ENCODE results near the gene TEKT1. TPM values are rescaled to one million over a fixed set of nuclear protein-coding genes. Genes with fewer than 3 reads are reported as not detected.

Gene TEKT1
- total RNA-seq, 1 donor from 2014 or later: 9.7 TPM

DNA sequence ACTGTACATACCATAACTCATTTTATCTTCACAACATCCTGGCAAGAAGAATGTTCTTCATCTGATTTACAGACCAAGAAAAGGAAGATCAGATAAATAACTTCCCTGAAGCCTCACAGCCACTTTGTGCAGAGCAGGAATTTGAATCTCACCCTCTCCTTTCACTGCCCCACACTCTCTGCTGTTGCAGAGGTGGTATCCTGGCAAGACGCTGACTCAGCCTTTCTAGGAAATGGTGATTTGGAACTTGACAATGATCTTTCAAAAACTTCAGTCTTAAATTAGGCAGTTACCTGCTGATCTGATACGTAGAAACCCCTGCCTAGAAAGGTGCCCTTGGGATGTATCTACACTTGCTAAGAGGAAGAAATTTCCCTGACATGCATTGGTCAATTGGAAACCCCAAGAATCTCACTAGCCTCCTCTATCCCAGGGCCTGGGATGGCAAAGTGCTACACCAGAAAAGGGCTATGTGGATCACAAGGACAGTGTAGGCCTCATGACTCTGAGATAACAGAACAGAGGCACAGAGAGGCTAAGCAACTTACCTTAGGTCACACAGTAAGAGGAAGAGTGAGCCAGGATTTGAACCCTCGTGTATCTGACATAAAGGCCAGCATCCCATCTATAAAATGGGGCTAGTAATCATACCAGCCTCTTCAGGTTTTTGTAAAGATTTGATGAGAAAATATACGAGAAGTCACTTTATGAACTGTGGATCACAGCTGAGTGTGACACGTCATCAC is 37.6 kb downstream of the TEKT1 start:
- ATAC-seq: no peak
- Histone ChIP-seq H3K4me1 (no peaks in the 10 kb centered on the region), H3K27ac (no peak overlapping the region), H3K36me3 (no peaks in the 10 kb centered on the region), H3K9me3 (no peaks in the 10 kb centered on the region), H3K4me3 (no peak overlapping the region), H3K27me3 (ENCODE audit: low read depth) (peaks cover 10% of the 10 kb centered on the region)
- intact Hi-C loops (cut with DNase I): no loop called here
- TF ChIP-seq, protein P1, sequence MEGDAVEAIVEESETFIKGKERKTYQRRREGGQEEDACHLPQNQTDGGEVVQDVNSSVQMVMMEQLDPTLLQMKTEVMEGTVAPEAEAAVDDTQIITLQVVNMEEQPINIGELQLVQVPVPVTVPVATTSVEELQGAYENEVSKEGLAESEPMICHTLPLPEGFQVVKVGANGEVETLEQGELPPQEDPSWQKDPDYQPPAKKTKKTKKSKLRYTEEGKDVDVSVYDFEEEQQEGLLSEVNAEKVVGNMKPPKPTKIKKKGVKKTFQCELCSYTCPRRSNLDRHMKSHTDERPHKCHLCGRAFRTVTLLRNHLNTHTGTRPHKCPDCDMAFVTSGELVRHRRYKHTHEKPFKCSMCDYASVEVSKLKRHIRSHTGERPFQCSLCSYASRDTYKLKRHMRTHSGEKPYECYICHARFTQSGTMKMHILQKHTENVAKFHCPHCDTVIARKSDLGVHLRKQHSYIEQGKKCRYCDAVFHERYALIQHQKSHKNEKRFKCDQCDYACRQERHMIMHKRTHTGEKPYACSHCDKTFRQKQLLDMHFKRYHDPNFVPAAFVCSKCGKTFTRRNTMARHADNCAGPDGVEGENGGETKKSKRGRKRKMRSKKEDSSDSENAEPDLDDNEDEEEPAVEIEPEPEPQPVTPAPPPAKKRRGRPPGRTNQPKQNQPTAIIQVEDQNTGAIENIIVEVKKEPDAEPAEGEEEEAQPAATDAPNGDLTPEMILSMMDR (IDR thresholded peaks at IDR 0.05): no peak
- DNase-seq: no peak

DNA sequence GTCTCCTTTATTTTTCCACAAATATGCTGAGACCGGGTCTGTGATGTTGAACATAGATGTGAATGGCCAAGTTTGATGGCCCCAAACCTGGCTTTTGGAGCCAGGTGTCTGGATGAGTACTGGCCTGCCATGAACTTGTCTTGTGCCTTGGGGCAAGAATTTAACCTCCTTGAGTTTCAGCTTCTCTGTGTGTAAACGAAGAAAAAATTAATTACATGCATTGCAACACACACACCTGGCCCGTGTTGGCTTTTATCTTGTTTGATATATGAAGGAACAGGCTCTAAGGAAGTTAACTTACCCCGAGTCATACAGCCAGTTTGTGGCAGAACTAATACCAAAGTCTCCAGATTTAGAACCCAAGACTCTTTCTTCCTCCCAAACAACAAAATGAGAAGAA is 42.4 kb downstream of the TEKT1 start:
- no peak overlapping the region for H3K27ac ChIP-seq
- TF ChIP-seq, protein P1 (IDR thresholded peaks at IDR 0.05): no peak
- DNase-seq (no peak), ATAC-seq (no peak)
- H3K9me3 ChIP-seq: no peaks in the 10 kb centered on the region
- intact Hi-C loops (cut with DNase I): no loop called here
- H3K4me1 ChIP-seq: no peaks in the 10 kb centered on the region
- no peak overlapping the region for H3K4me3 ChIP-seq
- peaks cover 16% of the 10 kb centered on the region for H3K27me3 ChIP-seq (ENCODE audit: low read depth)
- no peaks in the 10 kb centered on the region for H3K36me3 ChIP-seq

DNA sequence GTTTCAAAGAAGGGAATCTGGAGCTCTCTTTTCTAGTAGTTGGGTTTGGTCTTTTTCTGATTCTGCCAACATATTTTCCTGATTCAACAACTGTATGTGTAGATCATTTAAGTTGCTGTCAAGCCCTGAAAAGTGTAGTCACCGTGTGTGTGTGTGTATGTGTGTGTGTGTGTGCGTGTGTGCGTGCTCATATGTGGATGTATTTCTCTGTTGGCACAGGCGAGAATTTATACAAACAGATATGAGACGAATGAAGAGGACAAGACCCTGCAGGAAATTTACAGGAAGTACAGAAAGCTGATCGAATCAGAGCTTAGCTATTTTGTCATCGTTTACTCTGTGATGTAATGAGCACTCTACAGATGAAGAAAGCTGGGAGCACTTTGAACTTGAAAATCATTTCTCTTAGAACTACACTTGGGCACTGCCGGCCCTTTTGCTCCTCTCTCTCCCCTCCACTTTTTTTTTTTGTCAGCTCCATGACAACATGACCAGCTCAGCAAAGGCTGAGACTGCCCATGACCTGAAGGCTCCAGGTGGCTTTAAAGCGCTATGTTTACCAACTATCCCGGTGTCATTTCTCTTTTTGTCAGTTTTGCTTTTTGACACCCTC is 44.3 kb downstream of the TEKT1 start:
- DNase-seq (no peak), ATAC-seq (no peak)
- H3K9me3 ChIP-seq: no peaks in the 10 kb centered on the region
- H3K4me3 ChIP-seq: no peak overlapping the region
- no peaks in the 10 kb centered on the region for H3K4me1 ChIP-seq
- peaks cover 16% of the 10 kb centered on the region for H3K27me3 ChIP-seq (ENCODE audit: low read depth)
- no peak overlapping the region for H3K27ac ChIP-seq
- H3K36me3 ChIP-seq: no peaks in the 10 kb centered on the region
- TF ChIP-seq, protein P1 (IDR thresholded peaks at IDR 0.05): no peak
- intact Hi-C loops (cut with DNase I): no loop called here

DNA sequence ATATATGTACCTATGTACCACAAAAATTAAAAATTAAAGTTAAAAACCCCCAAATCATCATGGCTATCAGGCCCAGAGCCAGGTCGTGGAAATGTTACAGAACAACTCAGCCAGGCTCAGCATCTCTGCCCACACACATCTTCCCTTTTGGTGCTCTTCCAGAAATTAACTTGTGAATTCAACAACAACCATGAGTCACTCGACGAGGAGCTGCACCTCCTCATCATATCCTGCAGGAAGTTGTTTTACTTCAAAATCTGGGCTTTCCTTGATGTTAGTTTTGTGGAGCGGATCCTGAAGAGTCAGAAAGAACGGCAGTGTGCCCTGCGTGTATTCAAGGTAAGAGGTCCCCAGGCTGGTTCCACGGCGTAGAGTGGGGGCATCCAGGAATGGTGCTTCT is 44.9 kb downstream of the TEKT1 start:
- no peaks in the 10 kb centered on the region for H3K36me3 ChIP-seq
- no peak overlapping the region for H3K27ac ChIP-seq
- no peaks in the 10 kb centered on the region for H3K4me1 ChIP-seq
- peaks cover 16% of the 10 kb centered on the region for H3K27me3 ChIP-seq (ENCODE audit: low read depth)
- H3K4me3 ChIP-seq: no peak overlapping the region
- no peaks in the 10 kb centered on the region for H3K9me3 ChIP-seq
- intact Hi-C loops (cut with DNase I): no loop called here
- DNase-seq (no peak), ATAC-seq (no peak)
- TF ChIP-seq, protein P1 (IDR thresholded peaks at IDR 0.05): no peak

DNA sequence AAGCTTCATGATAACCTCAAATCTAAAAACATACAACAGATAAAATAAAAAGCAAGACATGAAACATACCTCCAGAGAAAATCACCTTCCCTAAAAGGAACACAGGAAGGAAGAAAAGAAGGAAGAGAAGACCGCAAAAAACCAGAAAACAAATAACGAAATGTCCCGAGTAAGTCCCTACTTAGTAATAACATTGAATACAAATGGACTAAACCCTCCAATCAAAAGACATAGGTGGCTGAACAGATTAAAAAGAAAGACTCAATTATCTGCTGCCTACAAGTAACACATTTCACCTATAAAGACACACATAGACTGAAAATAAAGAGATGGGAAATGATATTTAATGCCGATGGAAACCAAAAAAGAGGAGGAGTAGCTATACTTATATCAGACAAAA is 49.3 kb downstream of the TEKT1 start:
- H3K9me3 ChIP-seq: no peaks in the 10 kb centered on the region
- peaks cover 6% of the 10 kb centered on the region for H3K27me3 ChIP-seq (ENCODE audit: low read depth)
- no peaks in the 10 kb centered on the region for H3K4me1 ChIP-seq
- intact Hi-C loops (cut with DNase I): no loop called here
- no peak overlapping the region for H3K27ac ChIP-seq
- DNase-seq: no peak
- no peak overlapping the region for H3K4me3 ChIP-seq
- TF ChIP-seq, protein P1 (IDR thresholded peaks at IDR 0.05): no peak
- ATAC-seq: no peak
- no peaks in the 10 kb centered on the region for H3K36me3 ChIP-seq
